HG02973 (cell line): ENCODE measurements around the gene CUEDC2.

Experiments
- ATAC-seq: cut with Tn5 transposase; IDR thresholded peaks from one replicate; pipeline ENCODE4 v1.9.1; 2021; ENCODE audit warnings: moderate library complexity; ENCODE audit not compliant: unreplicated experiment

CUEDC2 gene

DNA sequence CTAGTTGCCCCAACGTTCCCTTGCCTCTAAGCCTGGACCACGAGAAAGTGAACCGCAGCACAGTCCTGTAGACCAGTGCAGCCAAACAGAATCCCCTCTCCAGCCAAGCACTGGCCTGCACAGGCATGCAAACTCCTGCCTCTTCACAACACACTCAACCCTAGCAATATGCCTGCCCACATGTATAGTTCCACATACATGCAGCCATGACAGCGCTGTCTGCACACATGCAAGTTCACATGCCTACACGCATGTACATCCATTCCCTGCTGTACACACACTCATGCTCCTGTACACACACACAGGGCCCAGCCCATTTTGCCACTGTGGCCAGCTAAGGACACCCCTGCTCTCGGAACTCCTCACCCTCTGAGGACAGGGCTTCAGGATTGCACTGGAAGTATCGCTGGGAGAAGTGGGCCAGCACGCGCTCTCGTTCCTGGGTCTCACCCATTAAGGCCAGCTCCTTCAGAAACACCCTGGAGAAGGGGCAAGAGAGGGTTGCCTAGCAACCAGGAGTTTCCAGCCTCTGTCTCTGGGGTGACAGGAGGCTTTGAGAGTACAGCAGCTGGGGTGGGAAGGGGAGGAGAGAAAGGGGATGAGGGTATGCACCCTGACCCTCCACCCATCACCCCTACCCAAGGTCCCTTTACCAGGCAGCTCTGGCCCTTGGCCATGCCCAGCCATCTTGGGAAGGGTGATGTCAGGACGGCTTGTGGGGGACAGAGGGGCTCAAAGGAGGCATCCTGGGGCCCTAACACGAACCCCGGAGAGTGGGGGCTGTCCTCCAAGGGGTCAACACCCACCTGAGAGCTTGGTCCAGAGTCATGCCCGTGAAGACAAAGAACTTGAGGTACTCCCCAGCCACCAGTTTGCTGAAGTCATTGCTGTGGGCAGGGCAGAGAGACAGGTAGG is 20.8 kb downstream of the CUEDC2 start:
- no peak for ATAC-seq

DNA sequence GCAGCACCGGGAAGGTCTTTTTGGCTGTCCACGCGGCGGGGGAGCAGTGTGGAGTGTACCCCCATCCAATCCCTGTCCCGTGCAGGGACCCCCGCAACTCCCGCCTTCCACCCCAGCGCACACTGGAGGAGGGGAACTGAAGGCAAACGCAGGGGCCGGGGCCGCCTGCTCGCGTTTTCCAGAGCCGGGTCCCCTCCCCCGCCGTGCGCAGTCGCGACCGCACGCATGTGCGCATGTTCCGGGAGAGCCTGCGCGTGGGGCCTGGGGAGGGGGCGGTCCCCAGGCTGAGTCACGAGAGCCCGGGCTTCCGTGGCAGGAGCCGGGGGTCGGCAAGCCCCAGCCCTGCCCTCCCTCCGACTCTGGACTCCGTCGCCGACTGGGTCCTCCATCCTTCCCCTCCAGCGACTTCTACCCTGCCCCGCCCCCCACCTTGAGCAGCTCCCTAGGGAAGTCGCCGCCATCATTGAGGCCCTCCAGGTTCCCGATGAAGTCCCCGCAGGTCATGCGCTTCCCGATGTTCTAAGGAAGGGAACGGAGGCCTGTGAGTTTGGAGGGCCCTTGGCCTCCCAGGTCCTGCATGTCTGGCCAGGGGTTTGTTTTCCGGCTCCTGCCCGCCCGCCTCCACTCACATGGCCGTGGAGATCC is 21.8 kb downstream of the CUEDC2 start:
- ATAC-seq: no peak

DNA sequence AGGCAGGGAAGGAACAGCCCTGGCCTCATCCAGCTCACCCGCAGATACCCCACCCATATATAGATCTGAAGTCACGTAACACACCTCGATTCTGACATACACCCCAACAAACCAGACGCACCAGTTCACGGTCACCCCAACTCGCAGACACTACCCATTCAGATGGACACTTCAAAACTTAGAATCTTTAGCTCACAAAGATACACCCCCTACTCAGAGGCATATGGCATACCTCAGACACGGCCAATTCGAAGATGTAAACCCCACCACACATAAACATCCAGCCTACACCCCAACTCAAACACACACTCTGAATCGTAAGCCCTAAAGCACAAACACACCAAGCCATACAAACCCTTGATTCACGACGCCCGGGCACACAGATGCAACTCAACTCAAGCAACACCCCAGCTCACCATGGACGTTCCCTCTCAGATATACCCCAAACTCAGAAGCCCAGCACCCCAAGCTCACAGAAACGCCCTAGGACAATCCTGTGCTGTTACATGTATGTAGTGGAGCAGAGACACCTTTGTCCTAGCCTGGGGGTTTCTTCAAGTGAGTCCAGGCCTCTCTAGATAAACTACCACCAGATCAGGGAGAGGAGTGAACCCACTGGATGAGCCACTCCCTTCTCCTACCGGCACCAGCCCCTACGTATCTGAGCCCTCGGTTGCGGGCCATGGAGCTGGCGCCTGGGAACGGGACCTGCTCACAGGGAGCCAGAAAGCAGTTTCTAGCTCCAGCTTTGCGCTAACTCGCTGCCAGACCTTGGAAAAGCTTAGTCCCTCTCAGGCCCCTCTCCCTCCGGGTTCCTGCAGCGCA is 22.6 kb downstream of the CUEDC2 start:
- ATAC-seq: no peak

DNA sequence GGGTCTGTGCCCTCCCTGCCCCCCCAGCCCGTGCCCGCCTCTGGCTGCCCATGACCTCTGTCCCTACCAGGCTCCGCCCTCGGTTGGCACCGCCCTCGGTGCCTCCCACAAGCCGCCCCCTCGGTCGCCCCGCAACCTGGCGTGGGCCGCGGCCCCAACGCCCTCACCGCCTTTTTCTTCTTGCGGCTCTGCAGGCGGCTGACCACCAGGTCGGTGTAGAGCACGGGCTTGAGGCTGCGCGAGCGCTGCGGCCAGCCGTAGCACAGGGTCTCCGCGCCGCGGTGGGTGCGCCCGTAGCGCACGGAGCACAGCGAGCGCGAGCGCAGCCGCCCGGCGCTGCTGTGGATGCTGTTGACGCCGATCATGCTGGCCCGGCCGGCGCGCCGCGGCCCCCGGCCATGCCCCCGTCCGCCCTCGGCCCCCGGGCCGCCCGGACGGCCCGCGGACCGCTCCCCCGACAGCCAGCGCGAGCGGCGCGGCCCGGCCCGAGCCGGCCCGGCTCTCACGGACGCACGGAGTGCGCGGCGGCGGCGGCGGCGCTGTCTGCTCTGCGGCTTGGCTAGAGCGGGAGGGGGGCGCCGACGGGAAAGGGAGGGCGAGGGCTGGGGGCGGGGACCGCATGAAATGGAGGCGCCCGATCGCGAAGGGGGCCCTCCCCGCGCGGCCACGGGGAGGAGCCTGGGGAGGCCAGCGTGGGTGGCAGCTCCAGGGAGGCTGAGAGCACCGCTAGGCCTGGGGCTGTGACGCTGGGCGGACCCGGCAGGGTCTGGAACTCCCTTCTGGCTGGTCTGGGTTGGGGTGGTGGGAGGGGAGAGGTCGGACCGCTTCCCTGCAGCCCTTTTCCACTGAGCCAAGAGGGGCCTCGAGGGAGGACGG is 23.4 kb downstream of the CUEDC2 start:
- no peak for ATAC-seq

DNA sequence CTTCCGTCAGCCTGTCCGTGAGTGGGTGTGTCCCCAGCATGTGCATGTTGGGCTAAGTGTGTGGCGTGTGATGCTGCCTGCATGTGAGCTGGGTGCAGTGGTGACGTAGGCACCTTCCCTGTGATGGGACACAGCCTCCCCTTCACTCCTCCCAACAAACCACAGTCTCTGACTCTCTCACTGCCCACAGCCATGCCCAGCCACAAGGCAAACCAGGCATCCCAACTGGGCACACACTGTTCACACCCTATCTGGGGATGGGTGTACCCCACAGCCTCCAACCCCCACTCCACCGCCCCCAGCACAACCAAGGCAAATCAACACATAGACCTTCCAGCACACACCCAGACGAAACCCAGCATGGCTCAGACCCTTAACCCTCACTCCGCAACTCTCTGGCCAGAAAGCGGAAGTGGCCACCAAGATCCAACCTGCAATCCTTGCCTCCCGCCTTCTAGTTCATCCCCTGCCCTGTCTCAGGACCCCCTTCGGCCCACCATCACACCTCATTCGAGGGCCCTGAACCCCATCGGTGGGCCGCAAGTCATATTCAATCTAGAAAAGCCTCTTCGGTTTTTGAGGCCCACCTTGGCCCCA is 24.1 kb downstream of the CUEDC2 start:
- ATAC-seq: no peak

DNA sequence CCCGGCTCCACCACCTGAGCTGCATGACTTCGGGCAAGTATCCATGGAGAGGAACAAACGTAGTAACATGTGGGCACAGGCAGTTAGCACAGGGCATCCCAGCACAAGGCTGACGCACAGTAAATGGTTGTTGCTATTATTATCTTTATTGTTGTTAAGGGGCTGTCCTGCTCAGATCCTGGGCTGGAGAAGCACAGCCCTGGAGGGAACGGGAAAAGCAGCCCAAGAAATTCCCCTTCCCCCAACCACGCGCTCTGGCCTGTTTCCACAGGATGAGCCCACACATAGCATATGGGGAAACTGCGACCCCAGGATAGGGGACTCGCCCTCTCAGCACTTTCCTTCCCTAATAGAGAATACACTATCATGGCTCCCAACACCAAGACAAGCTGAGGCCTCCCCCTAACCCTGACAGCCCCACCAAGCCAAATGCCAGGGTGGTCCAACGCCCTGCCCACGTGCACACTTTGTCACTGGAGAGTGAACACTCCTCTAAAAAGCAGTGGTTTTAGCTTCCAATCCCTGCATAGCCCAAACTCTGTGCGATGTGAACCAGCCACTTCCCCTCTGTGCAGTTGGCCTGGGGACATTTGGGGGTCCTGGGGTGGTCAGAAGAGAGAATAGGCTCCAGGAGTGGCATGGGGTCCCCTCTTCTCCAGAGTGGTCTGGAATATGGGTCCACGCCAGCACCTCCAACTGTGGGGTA is 24.8 kb downstream of the CUEDC2 start:
- ATAC-seq: no peak

DNA sequence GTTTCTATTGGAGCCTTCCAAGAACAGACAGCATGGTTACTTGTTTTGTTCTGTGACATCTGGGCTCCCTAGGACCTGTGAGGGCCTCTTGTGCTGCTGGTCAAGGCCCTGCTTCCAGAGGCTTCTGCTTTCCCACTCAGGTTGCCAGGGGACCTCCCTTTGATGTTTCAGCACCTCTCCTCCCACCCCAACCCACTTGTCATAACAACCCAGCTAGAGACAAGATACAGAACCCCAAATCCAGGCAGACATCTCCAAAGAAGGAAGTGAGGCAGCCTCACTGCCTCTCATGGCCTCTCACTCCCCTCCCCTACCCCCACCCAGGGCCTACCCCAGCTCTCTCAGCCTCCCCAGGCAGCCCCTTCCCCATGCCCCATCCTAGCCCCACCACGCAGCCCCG is 25.6 kb downstream of the CUEDC2 start:
- no peak for ATAC-seq

DNA sequence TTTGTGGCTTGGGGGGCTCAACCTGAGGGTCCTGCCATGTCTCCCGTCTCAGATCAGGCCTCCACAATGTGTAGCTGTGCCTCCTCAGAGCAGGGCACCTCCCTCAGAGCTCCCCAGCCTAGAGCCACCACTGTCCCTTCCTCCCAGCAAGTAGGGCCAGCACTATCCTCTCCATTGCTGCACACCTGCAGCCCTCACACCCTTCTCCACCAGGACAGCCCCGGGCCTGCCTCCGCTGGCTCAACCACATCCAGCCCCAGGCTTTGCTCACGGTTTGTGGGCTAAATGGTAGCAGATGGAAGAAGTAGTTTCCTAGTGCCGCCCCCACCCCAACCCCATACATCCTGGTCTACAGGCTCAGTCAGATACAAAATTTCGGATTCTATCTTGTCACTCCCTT is 26.7 kb downstream of the CUEDC2 start:
- ATAC-seq: no peak

DNA sequence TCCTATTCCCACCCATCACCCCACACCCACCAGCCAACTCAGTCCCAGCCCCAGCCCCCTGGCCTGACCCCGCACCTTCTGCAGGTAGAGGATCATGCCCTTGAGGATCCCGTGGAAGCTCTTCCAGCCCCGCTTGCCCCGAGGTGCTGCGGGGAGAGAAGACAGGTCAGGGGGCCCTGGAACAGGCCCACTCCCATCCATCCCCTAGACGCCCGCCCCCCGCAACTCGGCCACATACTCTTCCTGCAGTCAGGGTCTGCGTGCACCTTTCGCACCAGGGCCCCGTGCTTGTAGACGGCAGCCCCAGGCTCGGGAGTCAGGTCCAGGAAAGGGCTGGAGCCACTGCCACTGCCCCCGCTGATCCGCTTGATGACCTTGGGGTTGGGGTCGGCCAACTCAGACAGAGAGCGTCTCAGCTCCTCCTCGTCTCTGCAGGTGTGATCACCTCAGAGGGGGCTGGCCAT is 27.2 kb downstream of the CUEDC2 start:
- ATAC-seq: no peak

DNA sequence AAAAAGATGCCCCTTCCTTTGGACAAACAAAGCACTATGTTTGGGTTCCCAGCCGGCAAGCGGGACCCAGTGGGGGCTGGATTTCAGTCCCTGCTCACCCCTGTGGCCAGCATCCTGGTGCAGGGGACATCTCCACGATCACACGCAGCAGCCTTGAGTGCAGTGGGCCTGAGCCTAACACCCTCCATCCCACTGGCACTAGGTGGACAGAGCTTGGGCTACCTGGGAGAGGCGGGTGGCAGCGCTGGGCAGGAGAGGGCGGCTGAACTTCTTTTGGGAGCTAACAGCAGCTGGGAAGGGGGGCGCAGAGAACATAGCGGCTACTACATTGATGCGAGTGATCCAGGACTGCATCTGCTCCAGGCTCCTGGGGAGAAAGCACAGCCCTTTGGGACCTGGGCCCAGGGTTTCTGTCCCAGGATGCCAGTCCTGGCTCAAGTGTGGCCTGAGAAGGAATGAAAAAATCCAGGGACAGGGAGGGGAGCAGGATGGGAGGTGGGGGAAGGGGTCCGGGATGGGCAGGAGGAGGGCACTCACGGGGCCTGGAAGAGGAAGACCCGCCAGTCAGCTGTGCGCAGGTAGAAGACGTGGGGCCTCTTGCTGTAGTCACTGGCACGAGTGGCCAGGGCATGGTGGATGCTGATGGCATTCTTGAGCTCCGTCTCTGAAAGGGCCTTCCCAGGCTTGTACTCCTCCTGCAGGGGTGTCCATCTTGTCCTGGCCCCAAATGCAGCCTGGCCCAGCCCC is 27.8 kb downstream of the CUEDC2 start:
- ATAC-seq: no peak

DNA sequence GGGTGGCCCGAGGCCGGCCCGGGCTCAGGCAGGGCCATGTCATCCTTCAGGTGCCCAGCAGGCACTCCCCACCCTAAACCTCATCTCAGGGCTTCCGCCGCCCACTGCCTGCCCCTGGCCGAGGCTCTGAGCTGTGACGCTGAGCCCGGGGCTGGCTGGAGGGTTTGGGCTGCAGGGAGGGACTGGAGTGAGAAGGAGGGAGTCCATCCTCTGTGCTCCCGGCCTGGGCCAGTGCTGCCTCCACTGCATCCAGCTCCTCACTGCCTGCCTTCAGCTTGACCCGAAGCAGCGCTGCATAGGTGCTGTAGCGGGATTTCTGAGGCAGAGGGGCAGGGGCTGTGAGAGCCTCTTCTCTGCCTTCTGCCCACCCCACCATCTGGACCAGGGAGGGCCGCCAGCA is 29.3 kb downstream of the CUEDC2 start:
- ATAC-seq: no peak

DNA sequence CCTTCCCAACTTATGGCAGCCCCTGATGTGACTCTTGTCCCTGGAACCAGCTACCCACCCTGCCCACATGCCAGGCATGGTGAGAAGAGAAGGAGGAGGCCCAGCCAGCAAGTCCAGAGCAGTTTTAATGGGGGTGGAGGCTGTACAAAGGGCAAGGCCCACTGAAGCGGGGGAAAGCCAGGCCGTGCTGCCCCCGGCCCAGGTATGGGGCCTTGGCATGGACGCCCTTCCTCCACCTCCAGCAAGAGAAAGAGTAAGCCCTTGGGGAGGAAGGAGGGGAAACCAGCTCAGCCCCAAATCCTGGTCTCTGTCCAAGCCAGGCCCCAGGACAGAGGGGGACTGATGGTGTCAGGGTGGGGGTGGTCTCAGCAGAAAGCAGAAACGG is 29.9 kb downstream of the CUEDC2 start:
- no peak for ATAC-seq

DNA sequence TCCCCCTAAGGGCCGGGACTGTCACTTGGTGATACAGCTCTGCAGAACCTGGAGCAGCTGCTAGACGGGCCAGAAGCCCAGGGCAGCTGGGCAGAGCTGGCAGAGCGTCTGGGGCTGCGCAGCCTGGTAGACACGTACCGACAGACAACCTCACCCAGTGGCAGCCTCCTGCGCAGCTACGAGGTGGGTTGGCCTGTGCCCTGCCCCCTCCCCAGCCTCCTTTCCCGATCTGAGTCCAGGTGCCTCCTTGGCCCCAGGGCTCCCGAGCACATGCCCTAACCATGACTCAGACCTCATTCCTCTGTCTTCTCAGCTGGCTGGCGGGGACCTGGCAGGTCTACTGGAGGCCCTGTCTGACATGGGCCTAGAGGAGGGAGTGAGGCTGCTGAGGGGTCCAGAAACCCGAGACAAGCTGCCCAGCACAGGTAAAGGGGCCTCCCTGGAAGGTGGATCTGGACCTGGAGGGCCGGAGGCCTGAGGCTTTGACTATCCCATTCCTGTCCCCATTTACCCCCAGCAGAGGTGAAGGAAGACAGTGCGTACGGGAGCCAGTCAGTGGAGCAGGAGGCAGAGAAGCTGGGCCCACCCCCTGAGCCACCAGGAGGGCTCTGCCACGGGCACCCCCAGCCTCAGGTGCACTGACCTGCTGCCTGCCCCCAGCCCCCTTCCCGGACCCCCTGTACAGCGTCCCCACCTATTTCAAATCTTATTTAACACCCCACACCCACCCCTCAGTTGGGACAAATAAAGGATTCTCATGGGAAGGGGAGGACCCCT is 30.5 kb downstream of the CUEDC2 start:
- no peak for ATAC-seq

DNA sequence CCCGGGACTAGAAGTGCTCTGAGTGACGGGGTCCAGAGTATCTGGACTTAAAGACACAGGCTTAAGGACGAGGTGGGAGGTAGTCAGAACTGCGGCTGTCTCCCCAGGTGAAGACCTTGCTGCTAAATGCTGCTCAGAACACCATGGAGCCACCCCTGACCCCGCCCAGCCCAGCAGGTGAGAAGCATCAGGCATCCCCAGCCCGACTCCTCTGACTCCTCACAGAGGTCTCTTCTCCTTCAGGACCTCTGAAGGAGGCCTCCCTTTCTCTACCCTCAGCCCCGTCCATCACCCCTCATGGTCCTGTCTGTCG is 31.1 kb downstream of the CUEDC2 start:
- ATAC-seq: no peak

DNA sequence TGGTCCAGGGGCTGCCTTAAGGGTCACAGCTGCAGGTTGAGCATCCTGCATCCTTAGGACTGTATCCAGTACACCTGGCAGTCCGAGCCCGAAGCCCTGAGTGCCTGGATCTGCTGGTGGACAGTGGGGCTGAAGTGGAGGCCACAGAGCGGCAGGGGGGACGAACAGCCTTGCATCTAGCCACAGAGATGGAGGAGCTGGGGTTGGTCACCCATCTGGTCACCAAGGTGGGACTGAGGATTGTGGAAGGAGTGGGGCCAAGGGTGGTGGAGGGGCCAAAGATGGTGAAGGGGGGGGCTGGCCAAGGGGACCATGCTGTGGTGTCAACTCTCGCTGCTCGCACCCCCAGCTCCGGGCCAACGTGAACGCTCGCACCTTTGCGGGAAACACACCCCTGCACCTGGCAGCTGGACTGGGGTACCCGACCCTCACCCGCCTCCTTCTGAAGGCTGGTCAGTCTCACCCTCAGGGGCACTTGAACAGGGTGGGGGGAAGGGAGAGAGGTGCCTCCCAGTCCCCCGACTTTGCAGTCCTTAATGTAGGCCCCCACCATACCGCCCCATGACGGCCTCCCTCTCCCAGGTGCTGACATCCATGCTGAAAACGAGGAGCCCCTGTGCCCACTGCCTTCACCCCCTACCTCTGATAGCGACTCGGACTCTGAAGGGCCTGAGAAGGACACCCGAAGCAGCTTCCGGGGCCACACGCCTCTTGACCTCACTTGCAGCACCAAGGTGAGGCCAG is 31.6 kb downstream of the CUEDC2 start:
- ATAC-seq: no peak

DNA sequence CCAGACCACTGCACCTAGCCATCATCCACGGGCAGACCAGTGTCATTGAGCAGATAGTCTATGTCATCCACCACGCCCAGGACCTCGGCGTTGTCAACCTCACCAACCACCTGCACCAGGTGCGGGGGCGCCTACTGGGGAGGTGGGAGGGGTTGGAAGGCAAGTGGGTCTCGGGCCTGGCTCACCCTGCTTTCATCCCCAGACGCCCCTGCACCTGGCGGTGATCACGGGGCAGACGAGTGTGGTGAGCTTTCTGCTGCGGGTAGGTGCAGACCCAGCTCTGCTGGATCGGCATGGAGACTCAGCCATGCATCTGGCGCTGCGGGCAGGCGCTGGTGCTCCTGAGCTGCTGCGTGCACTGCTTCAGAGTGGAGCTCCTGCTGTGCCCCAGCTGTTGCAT is 32.3 kb downstream of the CUEDC2 start:
- no peak for ATAC-seq

DNA sequence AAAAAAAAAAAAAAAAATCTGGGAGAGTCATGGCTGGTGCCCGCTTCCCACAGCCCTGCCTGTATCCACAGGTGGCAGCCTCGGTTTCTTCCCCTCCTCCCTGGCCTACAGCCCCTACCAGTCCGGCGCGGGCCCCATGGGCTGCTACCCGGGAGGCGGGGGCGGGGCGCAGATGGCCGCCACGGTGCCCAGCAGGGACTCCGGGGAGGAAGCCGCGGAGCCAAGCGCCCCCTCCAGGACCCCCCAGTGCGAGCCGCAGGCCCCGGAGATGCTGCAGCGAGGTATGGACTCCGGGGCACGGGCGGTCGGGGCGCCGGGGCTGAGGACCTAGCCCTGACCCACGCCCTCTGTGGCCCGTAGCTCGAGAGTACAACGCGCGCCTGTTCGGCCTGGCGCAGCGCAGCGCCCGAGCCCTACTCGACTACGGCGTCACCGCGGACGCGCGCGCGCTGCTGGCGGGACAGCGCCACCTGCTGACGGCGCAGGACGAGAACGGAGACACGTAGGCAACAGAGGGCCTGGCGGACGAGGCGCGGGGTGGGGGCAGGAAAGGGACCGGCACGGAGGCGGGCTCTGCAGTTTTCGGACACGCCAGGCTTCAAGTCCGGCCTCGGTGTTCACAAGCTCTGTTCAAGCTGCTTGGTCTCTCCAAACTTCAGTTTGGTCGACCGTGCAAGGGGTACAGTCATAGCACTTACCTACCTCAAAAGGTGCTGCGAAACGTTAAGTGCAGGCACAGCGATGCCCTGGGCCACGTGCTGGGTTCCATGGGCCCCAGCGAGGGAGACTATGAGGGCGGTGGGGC is 33.0 kb downstream of the CUEDC2 start:
- ATAC-seq: peak; percentile 40
